ENCODE data around the gene SLC35B2. TPM values are rescaled to one million over a fixed set of nuclear protein-coding genes. Genes with fewer than 3 reads are reported as not detected.

Gene SLC35B2
- total and polyA plus RNA-seq, 9 of the 15 experiments (the other 6 are each of a cell fraction or from before 2014, with no cell fraction given): 14.5 to 59.1 (median 47.1) TPM

- TF ChIP-seq FOXM1 (IDR thresholded peaks at IDR 0.05; ENCODE audit: low read depth): 0 out of 2 replicates have a peak, but pooled peaks have one; percentile 18
- peak; percentile 87; the same call in 1 of the 2 replicates for TF ChIP-seq FOXM1 (CRISPR knock-in tag; IDR thresholded peaks at IDR 0.05; ENCODE audit: low read depth)
- TF ChIP-seq FUS (optimal IDR thresholded peaks at IDR 0.05; ENCODE audit: low read depth, low read length): peak; percentile 86
- TF ChIP-seq ETS1 (conservative IDR thresholded peaks at IDR 0.05; ENCODE audit: control insufficient read depth, low read depth, low read length): peak; percentile 29; the same call in 1 of the 2 replicates
- no peak for TF ChIP-seq SLC30A9 (CRISPR knock-in tag; IDR thresholded peaks at IDR 0.05)
- peak; percentile 12 for TF ChIP-seq POLR2AphosphoS5 (IDR thresholded peaks at IDR 0.05; ENCODE audit: control insufficient read depth, insufficient read depth, low read depth, low read length)
- peak; percentile 69; the same call in 1 of the 2 replicates for TF ChIP-seq ZBTB33 (CRISPR knock-in tag; IDR thresholded peaks at IDR 0.05)
- TF ChIP-seq NR2C2 (CRISPR knock-in tag; IDR thresholded peaks at IDR 0.05): peak; percentile 54
- no peak; the same call in 1 of the 2 replicates for TF ChIP-seq NR2C2 (tag; IDR thresholded peaks at IDR 0.05)
- no peak for TF ChIP-seq ZNF347 (CRISPR knock-in tag; IDR thresholded peaks at IDR 0.05; ENCODE audit: low read depth)
- no peak for TF ChIP-seq MCM7 (IDR thresholded peaks at IDR 0.05)
- peak; percentile 75 for TF ChIP-seq ZFX (CRISPR knock-in tag; IDR thresholded peaks at IDR 0.05)
- peak; percentile 73; the same call in 1 of the 2 replicates for TF ChIP-seq CBFB (CRISPR knock-in tag; IDR thresholded peaks at IDR 0.05)
- peak; percentile 93 for TF ChIP-seq RBFOX2 (IDR thresholded peaks at IDR 0.05; ENCODE audit: low read depth, low read length)
- TF ChIP-seq ZNF766 (CRISPR knock-in tag; conservative IDR thresholded peaks at IDR 0.05): no peak
- TF ChIP-seq USF1 (CRISPR knock-in tag; IDR thresholded peaks at IDR 0.05): peak; percentile 98
- TF ChIP-seq HDAC3 (IDR thresholded peaks at IDR 0.05; ENCODE audit: borderline replicate concordance, partially characterized antibody): no peak
- TF ChIP-seq ZNF780A (CRISPR knock-in tag; IDR thresholded peaks at IDR 0.05): no peak
- TF ChIP-seq CC2D1A (IDR thresholded peaks at IDR 0.05): no peak
- TF ChIP-seq SMC3 (conservative IDR thresholded peaks at IDR 0.05; ENCODE audit: insufficient read depth, low read depth, low read length): peak; percentile 41; the same call in 1 of the 2 replicates
- TF ChIP-seq NFXL1 (CRISPR knock-in tag; IDR thresholded peaks at IDR 0.05): no peak
- 0 out of 2 replicates have a peak, but pooled peaks have one; percentile 48 for TF ChIP-seq ATF6 (CRISPR knock-in tag; IDR thresholded peaks at IDR 0.05)
- TF ChIP-seq PML (IDR thresholded peaks at IDR 0.05; ENCODE audit: low read length): peak; percentile 53; the same call in 1 of the 2 replicates
Measured at GRCh38 chr6:44257025-44257752, at the start of gene SLC35B2 (continued).

All from K562 (cell line).